Endothelial cell of umbilical vein (primary cell): Measurements from ENCODE around the gene RNF144B. TPM values are rescaled to one million over a fixed set of nuclear protein-coding genes. Genes with fewer than 3 reads are reported as not detected.
A peak's percentile ranks its signal among the peaks of the same experiment; 100 is the strongest.

Experiments
- BruUV-seq: library from RNA; stranded (reverse); fragments of 400-500 nt; replicated peaks from 2 replicates; lab custom pipeline; 2021; lab: Mats Ljungman, UMichigan
- CTCF ChIA-PET: fragments of 300-600, 350-600 bp; sonication (Branson Sonifier 250); formaldehyde crosslinking; loops from one replicate; lab custom pipeline; 2021; ENCODE audit warnings: antibody characterized with exemption, inconsistent platforms; lab: Charles Lee
- POLR2A ChIA-PET: fragments of 300-600, 350-600 bp; sonication (Branson Sonifier 250); formaldehyde crosslinking; loops from one replicate; lab custom pipeline; 2021; ENCODE audit warnings: antibody characterized with exemption, inconsistent platforms; lab: Charles Lee
- DNase-seq: peaks from one replicate; pipeline ENCODE4 v3.0.0-alpha.2; 2011; ENCODE audit warnings: low read depth, low spot score
- FAIRE-seq: peaks from 2 replicates; lab custom pipeline; 2011; peaks lifted over from hg19 to GRCh38; lab: Jason Lieb, UNC
- H2AFZ ChIP-seq: 2 replicates; pipeline ENCODE4 v1.6.0; 2012; ENCODE audit warnings: low read depth, low read length, control low read depth, inconsistent platforms
- H3K27ac ChIP-seq: 2 replicates; pipeline ENCODE4 v1.5.1; 2011; ENCODE audit warnings: low read depth, mild to moderate bottlenecking, control low read depth, low read length, moderate library complexity; ENCODE audit not compliant: insufficient read depth
- H3K27me3 ChIP-seq, 2 experiments: 2 replicates each; pipeline versions ENCODE4 v1.6.0 to v1.6.1; 2011; ENCODE audit warnings: low read length in 2 of 2, mixed read lengths in 1 of 2; ENCODE audit not compliant: control insufficient read depth in 2 of 2, insufficient read depth in 2 of 2
- H3K36me3 ChIP-seq, 2 experiments: 2 replicates in 1 of 2; 3 replicates in 1 of 2; pipeline ENCODE4 v1.5.1; 2011; ENCODE audit warnings: low read length in 2 of 2, mild to moderate bottlenecking in 1 of 2, moderate library complexity in 1 of 2; ENCODE audit not compliant: control insufficient read depth in 2 of 2, insufficient read depth in 2 of 2; ENCODE audit errors: extremely low read depth in 1 of 2
- H3K4me1 ChIP-seq: 3 replicates; pipeline ENCODE4 v1.5.1; 2011; ENCODE audit warnings: mild to moderate bottlenecking, low read length; ENCODE audit not compliant: control insufficient read depth, insufficient read depth; ENCODE audit errors: extremely low read depth
- H3K4me2 ChIP-seq: 2 replicates; pipeline ENCODE4 v1.6.1; 2011; ENCODE audit warnings: low read length, control low read depth, mixed read lengths; ENCODE audit not compliant: insufficient read depth
- H3K4me3 ChIP-seq, 3 experiments: fragments of 200-600 bp in 1 of 3; sonication (generic), shearing (Covaris generic) in 1 of 3; replicated peaks in 1 of 3; 2 replicates each; pipeline ENCODE4 v1.5.1; 2011 to 2016; ENCODE audit warnings: control low read depth in 3 of 3, low read length in 3 of 3, mild to moderate bottlenecking in 2 of 3, inconsistent platforms in 1 of 3, low read depth in 1 of 3, moderate library complexity in 1 of 3; ENCODE audit not compliant: insufficient read depth in 1 of 3
- H3K79me2 ChIP-seq: 2 replicates; pipeline ENCODE4 v1.6.0; 2012; ENCODE audit warnings: low read length, inconsistent platforms; ENCODE audit not compliant: control insufficient read depth, insufficient read depth
- H3K9ac ChIP-seq: replicated peaks from 2 replicates; pipeline ENCODE3; 2011; ENCODE audit warnings: low read length, control low read depth; ENCODE audit not compliant: insufficient read depth; ENCODE audit errors: extremely low read depth
- H3K9me1 ChIP-seq: replicated peaks from 3 replicates; pipeline ENCODE4 v1.6.0; 2011; ENCODE audit warnings: mild to moderate bottlenecking, low read length; ENCODE audit not compliant: control insufficient read depth, insufficient read depth; ENCODE audit errors: extremely low read depth
- H3K9me3 ChIP-seq: replicated peaks from 2 replicates; pipeline ENCODE4 v1.5.1; 2012; ENCODE audit warnings: low read length, inconsistent platforms; ENCODE audit not compliant: control insufficient read depth, insufficient read depth
- H4K20me1 ChIP-seq: replicated peaks from 2 replicates; pipeline ENCODE3; 2011; ENCODE audit warnings: mild to moderate bottlenecking, low read length; ENCODE audit not compliant: control insufficient read depth, insufficient read depth; ENCODE audit errors: extremely low read depth
- CTCF ChIP-seq, 2 donors: IDR thresholded peaks; 1 replicate in 1 of 2; 2 replicates in 1 of 2; pipeline ENCODE4 v1.5.1; 2011; ENCODE audit warnings: low read length in 2 of 2, mild to moderate bottlenecking in 2 of 2, moderate library complexity in 2 of 2, control low read depth in 1 of 2, inconsistent platforms in 1 of 2, low read depth in 1 of 2; ENCODE audit not compliant: insufficient read depth in 1 of 2; ENCODE audit errors: extremely low read depth in 1 of 2
- EZH2 ChIP-seq: IDR thresholded peaks from 2 replicates; pipeline ENCODE4 v1.6.1; 2012; ENCODE audit warnings: borderline replicate concordance, low read depth, mild to moderate bottlenecking, moderate library complexity, low read length, inconsistent platforms; ENCODE audit not compliant: severe bottlenecking
- FOS ChIP-seq: IDR thresholded peaks from 2 replicates; pipeline ENCODE4 v1.6.1; 2011; ENCODE audit warnings: mild to moderate bottlenecking, low read length, moderate library complexity, borderline replicate concordance; ENCODE audit not compliant: insufficient read depth
- JUN ChIP-seq: IDR thresholded peaks from 2 replicates; pipeline ENCODE4 v1.6.1; 2011; ENCODE audit warnings: borderline replicate concordance, low read depth; ENCODE audit not compliant: insufficient read length, insufficient read depth
- dilution Hi-C: fragments of 300-500 bp; cut with MboI; formaldehyde crosslinking; loops from one replicate; pipeline ENCODE4 v1.15.0; 2019; ENCODE audit warnings: low sequenced_read_pairs; ENCODE audit not compliant: extremely low pct_ligation_motif_present
- intact Hi-C: fragments of 100-400 bp; cut with micrococcal nuclease; formaldehyde crosslinking; loops from one replicate; pipeline ENCODE4 v1.10.0; 2022
- polyA plus RNA-seq, 4 experiments: library from polyadenylated mRNA; depleted of rRNA in 3 of 4; stranded (reverse) in 3 of 4; unstranded in 1 of 4; fragments of >200 nt; gene quantifications; 2 replicates each; pipeline versions ENCODE4 v1.2.1 to v1.2.3, GENCODE V29; 2011 to 2012; ENCODE audit warnings: missing spikeins in 1 of 4
- total RNA-seq: library from RNA; stranded (reverse); gene quantifications from 2 replicates; pipeline ENCODE4 v1.2.3, GENCODE V29; 2021

The RNF144B gene
- total and polyA plus RNA-seq, 2 donors (not counting 3 experiments of a cell fraction or from before 2014, with no cell fraction given), result 18.1 to 97.3 TPM

GRCh38 chr6:18503593-18504231 lies 116.6 kb downstream of the RNF144B start:
- Histone ChIP-seq H3K36me3 (no peaks in the 10 kb centered on the region), H3K79me2 (no peaks in the 10 kb centered on the region), H3K4me1 (peaks cover 9% of the 10 kb centered on the region), H3K27ac (peak overlapping the region; percentile 27), H3K27me3 (no peaks in the 10 kb centered on the region), H4K20me1 (no peaks in the 10 kb centered on the region), H3K4me2 (peak overlapping the region; percentile 64), H3K4me3 (peak overlapping the region; percentile 4 to 48 (median 20)), H2AFZ (peak overlapping the region; percentile 92), H3K9me3 (no peaks in the 10 kb centered on the region), H3K9me1 (no peaks in the 10 kb centered on the region), H3K9ac (peak overlapping the region; percentile 10)
- BruUV-seq, result no TSS peak
- dilution Hi-C loops, result no loop called here
- ChIA-PET CTCF (interaction anchor here (0.5 to 7.1 kb wide), 24 partner anchors 10 to 699 kb away, joined by 3 to 93 read pairs (median 4); partner anchors contain the start of genes DEK and RNF144B), POLR2A (no interaction called here)
- DNase-seq, result peak; percentile 83
- intact Hi-C loops, result loop anchor here (1.0 to 5.0 kb wide), 6 partner anchors 96 to 349 kb away; partner anchors contain the start of genes DEK, KDM1B, RNF144B and TPMT
- TF ChIP-seq EZH2 (no peak), JUN (peak; percentile 16), CTCF (IDR thresholded peaks at IDR 0.05; ENCODE audit: extremely low read depth in 1 of 2, insufficient read depth in 1 of 2, low read depth in 1 of 2, low read length in 2 of 2) (peak; percentile 84 to 96), FOS (no peak)
- peak; percentile 91 for FAIRE-seq
